Fibroblast of the aortic adventitia (primary cell): ENCODE data around the gene RUNX2. TPM values are rescaled to one million over a fixed set of nuclear protein-coding genes. Genes with fewer than 3 reads are reported as not detected.

Experiments used
- DNase-seq: peaks from one replicate; pipeline ENCODE4 v3.0.0-alpha.2; 2010; ENCODE audit warnings: low read depth
- H3K4me3 ChIP-seq: 2 replicates; pipeline ENCODE4 v1.5.1; 2011; ENCODE audit warnings: low read depth, mild to moderate bottlenecking, control low read depth, low read length, moderate library complexity
- CTCF ChIP-seq: IDR thresholded peaks from 2 replicates; pipeline ENCODE4 v1.5.1; 2011; ENCODE audit warnings: mild to moderate bottlenecking, low read length, control low read depth, inconsistent platforms; ENCODE audit not compliant: insufficient read depth
- total RNA-seq: library from RNA; depleted of rRNA; stranded (reverse); fragments of >200 nt; gene quantifications from 2 replicates; pipeline ENCODE4 v1.2.3, GENCODE V29; 2012; ENCODE audit warnings: low replicate concordance

RUNX2 gene
- total RNA-seq, 1 donor: 5.8 TPM

- no peak overlapping the region for H3K4me3 ChIP-seq
- DNase-seq: no peak
- no peak for TF ChIP-seq CTCF
These were observed 22.9 kb downstream of the RUNX2 start for GRCh38 chr6:45351076-45351475.

- no peak for TF ChIP-seq CTCF
- no peak for DNase-seq
- no peak overlapping the region for H3K4me3 ChIP-seq
These were observed 23.5 kb downstream of the RUNX2 start for GRCh38 chr6:45351667-45352066.

DNA sequence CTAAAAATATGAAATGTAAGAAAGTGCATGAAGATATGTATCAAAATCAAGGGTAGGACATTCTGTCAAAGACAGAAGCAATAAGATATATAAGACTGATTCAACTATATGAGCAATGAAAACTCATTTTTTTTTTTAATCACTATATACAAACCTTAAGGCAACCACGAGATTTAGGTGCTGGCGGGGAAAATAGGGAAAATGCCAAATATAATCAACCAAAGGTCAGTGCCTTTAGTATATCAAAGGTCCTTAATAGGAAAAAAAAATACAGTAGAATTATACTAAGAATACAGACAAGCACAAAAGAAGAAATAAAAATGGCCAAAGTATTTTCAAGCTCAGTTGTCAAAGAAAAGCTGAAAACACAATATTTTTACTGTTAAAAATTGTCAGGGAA is 25.5 kb downstream of the RUNX2 start:
- no peak for TF ChIP-seq CTCF

DNA sequence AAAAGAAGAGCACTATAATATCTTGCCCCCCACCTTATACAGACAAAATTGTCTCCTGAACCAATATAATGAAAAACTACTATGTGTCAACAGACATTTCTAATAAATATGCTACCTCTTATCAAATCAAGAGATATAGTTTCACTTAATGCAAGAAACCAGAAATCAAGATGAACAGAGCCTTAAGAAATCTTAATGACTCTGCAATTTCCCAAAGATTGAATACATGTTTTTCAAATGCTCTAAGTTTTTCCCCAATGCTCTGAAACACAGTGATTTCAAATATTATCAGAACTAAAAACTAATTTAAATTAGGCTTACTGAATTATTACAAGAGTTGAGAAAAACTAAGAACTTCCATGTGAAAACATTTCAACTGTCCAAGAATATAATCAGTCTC is 36.3 kb downstream of the RUNX2 start:
- no peak for DNase-seq
- H3K4me3 ChIP-seq: no peak overlapping the region
- TF ChIP-seq CTCF: no peak

More for the DNA sequence above, 25.5 kb downstream of the RUNX2 start:
- no peak overlapping the region for H3K4me3 ChIP-seq
- DNase-seq: no peak

GRCh38 chr6:45365036-45365435 is 36.9 kb downstream of the RUNX2 start:
- no peak overlapping the region for H3K4me3 ChIP-seq
- no peak for DNase-seq
- TF ChIP-seq CTCF: no peak

GRCh38 chr6:45366534-45366933 is 38.4 kb downstream of the RUNX2 start:
- no peak for TF ChIP-seq CTCF
- no peak overlapping the region for H3K4me3 ChIP-seq
- no peak for DNase-seq

DNA sequence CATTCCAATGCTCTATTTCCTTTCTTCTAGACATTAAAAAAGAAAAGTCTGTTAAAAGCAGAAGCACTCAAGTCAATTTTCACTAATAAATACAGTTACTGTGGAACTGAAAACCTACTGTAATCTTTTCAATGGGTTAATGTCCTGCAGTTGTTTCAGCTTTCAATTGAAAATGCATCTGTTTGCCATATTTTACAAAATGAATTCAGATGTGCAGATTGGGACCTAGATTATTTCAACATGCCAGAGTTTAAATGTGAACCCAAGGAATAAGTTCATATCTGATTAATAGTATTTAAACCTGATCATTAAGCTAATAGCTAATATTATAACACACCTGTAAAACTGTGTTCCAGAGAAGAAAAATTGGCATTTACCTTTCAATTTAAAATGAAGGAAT is 39.9 kb downstream of the RUNX2 start:
- DNase-seq: no peak
- no peak for TF ChIP-seq CTCF
- no peak overlapping the region for H3K4me3 ChIP-seq
